Bladder microvascular endothelial cell (primary cell): ENCODE data around the gene GRXCR1. TPM values are rescaled to one million over a fixed set of nuclear protein-coding genes. Genes with fewer than 3 reads are reported as not detected.

Experiments used
- total RNA-seq: library from RNA; depleted of rRNA; stranded (reverse); fragments of >200 nt; gene quantifications from 2 replicates; pipeline ENCODE4 v1.2.3, GENCODE V29; 2014

Gene GRXCR1
- not detected in 2 replicates for total RNA-seq

GRCh38 chr4:42892413-42892812, at the start of gene GRXCR1:
GRXCR1 (plus strand) TSS chr4:42892713; CDS start chr4:42893267, 554 bp downstream.

Other genes with a start within 250 kb of the GRXCR1 start
- gene ATP8A1, start 235.6 kb upstream of the GRXCR1 start, total RNA-seq, result 16.5 and 26.3 TPM in 2 replicates